ENCODE results near the gene LILRA6. TPM values are rescaled to one million over a fixed set of nuclear protein-coding genes. Genes with fewer than 3 reads are reported as not detected.

The LILRA6 gene
- total and polyA plus RNA-seq, 5 donors from 2014 or later, result 0.11 to 0.13 TPM; not detected in 3

- Mint-ChIP-seq H3K4me1 (peaks cover 0 to 3% (median 0%) of the 10 kb centered on the region in 4 donors), H3K9me3 (no peaks in the 10 kb centered on the region), H3K27me3 (no peaks in the 10 kb centered on the region), H3K36me3 (no peaks in the 10 kb centered on the region), H3K27ac (no peak overlapping the region), H3K4me3 (no peak overlapping the region)
- no peak for DNase-seq
- H3K36me3 ChIP-seq (ENCODE audit: control insufficient read depth, insufficient read depth, low read length), result no peaks in the 10 kb centered on the region
- H3K27me3 ChIP-seq (ENCODE audit: control insufficient read depth, insufficient read depth, low read length), result no peaks in the 10 kb centered on the region
- H3K9me3 ChIP-seq (ENCODE audit: control insufficient read depth in 2 of 2, low read length in 2 of 2), result no peaks in the 10 kb centered on the region
- ATAC-seq (ENCODE audit: low read depth in 2 of 2), result no peak
- H3K4me1 ChIP-seq (ENCODE audit: control insufficient read depth, insufficient read depth, low read length, poor library complexity, severe bottlenecking), result no peaks in the 10 kb centered on the region
- no peak overlapping the region for H3K4me3 ChIP-seq (ENCODE audit: low read depth, low read length)
- no peak overlapping the region for H3K27ac ChIP-seq (ENCODE audit: insufficient read depth, low read length, poor library complexity, severe bottlenecking)
Measured at GRCh38 chr19:54262470-54262869, 19.9 kb upstream of the LILRA6 start.

GRCh38 chr19:54262066-54262465, 19.5 kb upstream of the LILRA6 start:
- H3K36me3 ChIP-seq (ENCODE audit: control insufficient read depth, insufficient read depth, low read length), result no peaks in the 10 kb centered on the region
- H3K27me3 ChIP-seq (ENCODE audit: control insufficient read depth, insufficient read depth, low read length), result no peaks in the 10 kb centered on the region
- H3K27ac Mint-ChIP-seq, result no peak overlapping the region
- H3K4me1 ChIP-seq (ENCODE audit: control insufficient read depth, insufficient read depth, low read length, poor library complexity, severe bottlenecking), result no peaks in the 10 kb centered on the region
- H3K4me1 Mint-ChIP-seq, result peaks cover 0 to 3% (median 0%) of the 10 kb centered on the region in 4 donors
- no peaks in the 10 kb centered on the region for H3K27me3 Mint-ChIP-seq
- ATAC-seq (ENCODE audit: low read depth in 2 of 2), result no peak
- no peak overlapping the region for H3K27ac ChIP-seq (ENCODE audit: insufficient read depth, low read length, poor library complexity, severe bottlenecking)
- no peaks in the 10 kb centered on the region for H3K9me3 Mint-ChIP-seq
- H3K9me3 ChIP-seq (ENCODE audit: control insufficient read depth in 2 of 2, low read length in 2 of 2), result no peaks in the 10 kb centered on the region
- no peak for DNase-seq
- no peaks in the 10 kb centered on the region for H3K36me3 Mint-ChIP-seq
- H3K4me3 Mint-ChIP-seq, result no peak overlapping the region
- H3K4me3 ChIP-seq (ENCODE audit: low read depth, low read length), result no peak overlapping the region

GRCh38 chr19:54257116-54257480, 14.5 kb upstream of the LILRA6 start, which contains the start of gene LILRB5:
LILRB5 (minus strand) TSS chr19:54257273; CDS start chr19:54257193, 80 bp downstream.
- Mint-ChIP-seq H3K36me3 (no peaks in the 10 kb centered on the region), H3K27ac (no peak within 1 kb of the TSS), H3K27me3 (no peaks in the 10 kb centered on the region), H3K4me3 (no peak within 1 kb of the TSS), H3K9me3 (no peaks in the 10 kb centered on the region), H3K4me1 (no peaks in the 10 kb centered on the region)
- no peaks in the 10 kb centered on the region for H3K9me3 ChIP-seq (ENCODE audit: control insufficient read depth in 2 of 2, low read length in 2 of 2)
- no peak for DNase-seq
- ATAC-seq (ENCODE audit: low read depth in 2 of 2), result no peak
- H3K36me3 ChIP-seq (ENCODE audit: control insufficient read depth, insufficient read depth, low read length), result no peaks in the 10 kb centered on the region
- H3K4me1 ChIP-seq (ENCODE audit: control insufficient read depth, insufficient read depth, low read length, poor library complexity, severe bottlenecking), result no peaks in the 10 kb centered on the region
- no peaks in the 10 kb centered on the region for H3K27me3 ChIP-seq (ENCODE audit: control insufficient read depth, insufficient read depth, low read length)
- no peak within 1 kb of the TSS for H3K4me3 ChIP-seq (ENCODE audit: low read depth, low read length)
- no peak within 1 kb of the TSS for H3K27ac ChIP-seq (ENCODE audit: insufficient read depth, low read length, poor library complexity, severe bottlenecking)

GRCh38 chr19:54256250-54257115, 13.9 kb upstream of the LILRA6 start:
- no peaks in the 10 kb centered on the region for H3K9me3 ChIP-seq (ENCODE audit: control insufficient read depth in 2 of 2, low read length in 2 of 2)
- H3K4me1 ChIP-seq (ENCODE audit: control insufficient read depth, insufficient read depth, low read length, poor library complexity, severe bottlenecking), result no peaks in the 10 kb centered on the region
- Mint-ChIP-seq H3K36me3 (no peaks in the 10 kb centered on the region), H3K27ac (no peak overlapping the region), H3K27me3 (no peaks in the 10 kb centered on the region), H3K4me1 (no peaks in the 10 kb centered on the region), H3K9me3 (no peaks in the 10 kb centered on the region), H3K4me3 (no peak overlapping the region)
- no peak for DNase-seq
- H3K27me3 ChIP-seq (ENCODE audit: control insufficient read depth, insufficient read depth, low read length), result no peaks in the 10 kb centered on the region
- ATAC-seq (ENCODE audit: low read depth in 2 of 2), result no peak
- H3K4me3 ChIP-seq (ENCODE audit: low read depth, low read length), result no peak overlapping the region
- no peak overlapping the region for H3K27ac ChIP-seq (ENCODE audit: insufficient read depth, low read length, poor library complexity, severe bottlenecking)
- H3K36me3 ChIP-seq (ENCODE audit: control insufficient read depth, insufficient read depth, low read length), result no peaks in the 10 kb centered on the region

GRCh38 chr19:54255105-54255775, 12.7 kb upstream of the LILRA6 start:
- H3K9me3 Mint-ChIP-seq, result no peaks in the 10 kb centered on the region
- H3K36me3 Mint-ChIP-seq, result no peaks in the 10 kb centered on the region
- Histone ChIP-seq H3K27ac (ENCODE audit: insufficient read depth, low read length, poor library complexity, severe bottlenecking) (no peak overlapping the region), H3K36me3 (ENCODE audit: control insufficient read depth, insufficient read depth, low read length) (no peaks in the 10 kb centered on the region), H3K4me1 (ENCODE audit: control insufficient read depth, insufficient read depth, low read length, poor library complexity, severe bottlenecking) (no peaks in the 10 kb centered on the region), H3K27me3 (ENCODE audit: control insufficient read depth, insufficient read depth, low read length) (no peaks in the 10 kb centered on the region), H3K4me3 (ENCODE audit: low read depth, low read length) (no peak overlapping the region), H3K9me3 (ENCODE audit: control insufficient read depth in 2 of 2, low read length in 2 of 2) (no peaks in the 10 kb centered on the region)
- H3K4me1 Mint-ChIP-seq, result no peaks in the 10 kb centered on the region
- H3K27me3 Mint-ChIP-seq, result no peaks in the 10 kb centered on the region
- ATAC-seq (ENCODE audit: low read depth in 2 of 2) (no peak), DNase-seq (no peak)
- H3K27ac Mint-ChIP-seq, result no peak overlapping the region
- no peak overlapping the region for H3K4me3 Mint-ChIP-seq

GRCh38 chr19:54254195-54254906, 11.8 kb upstream of the LILRA6 start:
- no peak overlapping the region for H3K27ac Mint-ChIP-seq
- DNase-seq, result no peak
- no peaks in the 10 kb centered on the region for H3K4me1 ChIP-seq (ENCODE audit: control insufficient read depth, insufficient read depth, low read length, poor library complexity, severe bottlenecking)
- H3K4me1 Mint-ChIP-seq, result no peaks in the 10 kb centered on the region
- no peak overlapping the region for H3K4me3 Mint-ChIP-seq
- no peaks in the 10 kb centered on the region for H3K9me3 ChIP-seq (ENCODE audit: control insufficient read depth in 2 of 2, low read length in 2 of 2)
- H3K27me3 Mint-ChIP-seq, result no peaks in the 10 kb centered on the region
- H3K27ac ChIP-seq (ENCODE audit: insufficient read depth, low read length, poor library complexity, severe bottlenecking), result no peak overlapping the region
- H3K9me3 Mint-ChIP-seq, result no peaks in the 10 kb centered on the region
- no peaks in the 10 kb centered on the region for H3K36me3 Mint-ChIP-seq
- no peaks in the 10 kb centered on the region for H3K27me3 ChIP-seq (ENCODE audit: control insufficient read depth, insufficient read depth, low read length)
- H3K4me3 ChIP-seq (ENCODE audit: low read depth, low read length), result no peak overlapping the region
- no peaks in the 10 kb centered on the region for H3K36me3 ChIP-seq (ENCODE audit: control insufficient read depth, insufficient read depth, low read length)
- no peak for ATAC-seq (ENCODE audit: low read depth in 2 of 2)

GRCh38 chr19:54253331-54254194, 11.0 kb upstream of the LILRA6 start:
- no peak for DNase-seq
- H3K36me3 Mint-ChIP-seq, result no peaks in the 10 kb centered on the region

More at GRCh38 chr19:54253331-54254194, 11.0 kb upstream of the LILRA6 start:
- H3K9me3 Mint-ChIP-seq, result no peaks in the 10 kb centered on the region
- no peak for ATAC-seq (ENCODE audit: low read depth in 2 of 2)
- Histone ChIP-seq H3K9me3 (ENCODE audit: control insufficient read depth in 2 of 2, low read length in 2 of 2) (no peaks in the 10 kb centered on the region), H3K36me3 (ENCODE audit: control insufficient read depth, insufficient read depth, low read length) (no peaks in the 10 kb centered on the region), H3K27ac (ENCODE audit: insufficient read depth, low read length, poor library complexity, severe bottlenecking) (no peak overlapping the region), H3K4me1 (ENCODE audit: control insufficient read depth, insufficient read depth, low read length, poor library complexity, severe bottlenecking) (no peaks in the 10 kb centered on the region), H3K4me3 (ENCODE audit: low read depth, low read length) (no peak overlapping the region), H3K27me3 (ENCODE audit: control insufficient read depth, insufficient read depth, low read length) (no peaks in the 10 kb centered on the region)
- no peaks in the 10 kb centered on the region for H3K27me3 Mint-ChIP-seq
- H3K4me3 Mint-ChIP-seq, result no peak overlapping the region
- no peak overlapping the region for H3K27ac Mint-ChIP-seq
- H3K4me1 Mint-ChIP-seq, result no peaks in the 10 kb centered on the region
